Mesendoderm (in vitro differentiated cells): ENCODE measurements around the gene IGF2BP3.
A peak's percentile ranks its signal among the peaks of the same experiment; 100 is the strongest.
"Not testable (repeated sequence)": the region's sequence is repeated elsewhere in the genome, so short reads cannot be mapped to it uniquely, and the experiment has no call there.

Experiments used
- DNase-seq: peaks from one replicate; pipeline ENCODE4 v3.0.0; 2013
- H2AK5ac ChIP-seq: 2 replicates; pipeline ENCODE4 v1.6.1; 2013; ENCODE audit warnings: low read length, inconsistent platforms
- H2BK120ac ChIP-seq: 2 replicates; pipeline ENCODE4 v1.6.1; 2013; ENCODE audit warnings: low read depth, mild to moderate bottlenecking, low read length, moderate library complexity, mixed read lengths
- H2BK15ac ChIP-seq: replicated peaks from 2 replicates; pipeline ENCODE4 v1.6.1; 2013; ENCODE audit warnings: low read depth, mild to moderate bottlenecking, moderate library complexity
- H2BK5ac ChIP-seq: 2 replicates; pipeline ENCODE4 v1.6.1; 2013; ENCODE audit warnings: low read length, inconsistent platforms
- H3K18ac ChIP-seq: 2 replicates; pipeline ENCODE4 v1.6.1; 2013; ENCODE audit warnings: mild to moderate bottlenecking, low read length, mixed read lengths
- H3K23ac ChIP-seq: one replicate; pipeline ENCODE4 v1.6.1; 2013; ENCODE audit warnings: low read length
- H3K27ac ChIP-seq: 2 replicates; pipeline ENCODE4 v1.5.1; 2013; ENCODE audit warnings: low read depth, mild to moderate bottlenecking, inconsistent platforms, low read length, moderate library complexity
- H3K27me3 ChIP-seq: 2 replicates; pipeline ENCODE4 v1.6.1; 2013; ENCODE audit warnings: low read length, control low read depth, mild to moderate bottlenecking, inconsistent platforms; ENCODE audit not compliant: insufficient read depth, poor library complexity
- H3K36me3 ChIP-seq: 2 replicates; pipeline ENCODE4 v1.6.1; 2013; ENCODE audit warnings: low read length, inconsistent platforms; ENCODE audit not compliant: control insufficient read depth, insufficient read depth
- H3K4ac ChIP-seq: one replicate; pipeline ENCODE4 v1.6.1; 2013; ENCODE audit warnings: low read depth, mild to moderate bottlenecking, low read length, moderate library complexity
- H3K4me1 ChIP-seq: 2 replicates; pipeline ENCODE4 v1.6.1; 2013; ENCODE audit warnings: low read depth, low read length, inconsistent platforms; ENCODE audit not compliant: control insufficient read depth
- H3K4me2 ChIP-seq: 2 replicates; pipeline ENCODE4 v1.6.1; 2013; ENCODE audit warnings: low read length
- H3K4me3 ChIP-seq: 2 replicates; pipeline ENCODE4 v1.5.1; 2013; ENCODE audit warnings: mild to moderate bottlenecking, low read length
- H3K56ac ChIP-seq: one replicate; pipeline ENCODE4 v1.6.1; 2013; ENCODE audit warnings: low read length
- H3K79me1 ChIP-seq: 2 replicates; pipeline ENCODE4 v1.6.1; 2013; ENCODE audit warnings: low read length, inconsistent platforms
- H3K79me2 ChIP-seq: 2 replicates; pipeline ENCODE4 v1.6.1; 2013; ENCODE audit warnings: mild to moderate bottlenecking, low read length; ENCODE audit not compliant: control insufficient read depth, insufficient read depth
- H3K9ac ChIP-seq: 2 replicates; pipeline ENCODE4 v1.6.1; 2013; ENCODE audit warnings: low read length, inconsistent platforms
- H4K5ac ChIP-seq: one replicate; pipeline ENCODE4 v1.6.1; 2013; ENCODE audit warnings: low read length
- H4K8ac ChIP-seq: one replicate; pipeline ENCODE4 v1.6.1; 2013; ENCODE audit warnings: low read depth, mild to moderate bottlenecking, control low read depth, low read length, moderate library complexity
- WGBS: extraction: QIAGEN DNeasy Blood & Tissue Kit; methylation state at CpG from one replicate; pipeline ENCODE4 v1.1.7; 2013; ENCODE audit warnings: low lambda C conversion rate, missing lambda C conversion rate; ENCODE audit not compliant: insufficient coverage; ENCODE audit errors: extremely low coverage; 5-methylcytosine and 5-hydroxymethylcytosine counted together

The IGF2BP3 gene

GRCh38 chr7:23490357-23491135 is 20.3 kb upstream of the IGF2BP3 start:
- WGBS = no CpG with 5 or more reads among the region's 56 CpGs
- Histone ChIP-seq H4K8ac (no peak overlapping the region), H2AK5ac (no peak overlapping the region), H3K56ac (no peak overlapping the region), H3K36me3 (no peaks in the 10 kb centered on the region), H3K18ac (no peak overlapping the region), H3K27me3 (no peaks in the 10 kb centered on the region), H3K23ac (no peak overlapping the region), H2BK15ac (no peak overlapping the region), H3K79me1 (no peaks in the 10 kb centered on the region), H2BK5ac (no peak overlapping the region), H3K27ac (no peak overlapping the region), H3K4ac (no peak overlapping the region), H3K4me1 (peaks cover 2% of the 10 kb centered on the region), H3K4me2 (no peak overlapping the region), H3K79me2 (no peaks in the 10 kb centered on the region), H2BK120ac (no peak overlapping the region), H3K4me3 (no peak overlapping the region), H4K5ac (no peak overlapping the region), H3K9ac (no peak overlapping the region)
- no peak for DNase-seq

- not testable (repeated sequence) for H3K4me3 ChIP-seq, H3K4me2 ChIP-seq, H3K79me2 ChIP-seq, H4K5ac ChIP-seq, H3K18ac ChIP-seq, H2AK5ac ChIP-seq, H2BK15ac ChIP-seq, H3K23ac ChIP-seq, H2BK5ac ChIP-seq, H3K9ac ChIP-seq, H3K36me3 ChIP-seq, H3K4me1 ChIP-seq, DNase-seq, H3K79me1 ChIP-seq, H4K8ac ChIP-seq, H3K27me3 ChIP-seq, H2BK120ac ChIP-seq, H3K4ac ChIP-seq, H3K27ac ChIP-seq, H3K56ac ChIP-seq
- WGBS = 100% methylated on average over 8 of the region's 13 CpGs
These were observed 18.4 kb upstream of the IGF2BP3 start for GRCh38 chr7:23488714-23489113.

- Histone ChIP-seq H3K56ac (no peak overlapping the region), H3K4me2 (no peak overlapping the region), H2BK120ac (no peak overlapping the region), H3K27me3 (no peaks in the 10 kb centered on the region), H3K4ac (no peak overlapping the region), H4K5ac (no peak overlapping the region), H4K8ac (no peak overlapping the region), H3K4me1 (peaks cover 2% of the 10 kb centered on the region), H3K79me1 (no peaks in the 10 kb centered on the region), H2AK5ac (no peak overlapping the region), H3K36me3 (no peaks in the 10 kb centered on the region), H3K79me2 (no peaks in the 10 kb centered on the region), H2BK5ac (no peak overlapping the region), H3K23ac (no peak overlapping the region), H3K9ac (no peak overlapping the region), H2BK15ac (no peak overlapping the region), H3K27ac (no peak overlapping the region), H3K4me3 (no peak overlapping the region), H3K18ac (no peak overlapping the region)
- DNase-seq = no peak
- no CpG with 5 or more reads among the region's 4 CpGs for WGBS
These were observed 17.4 kb upstream of the IGF2BP3 start for GRCh38 chr7:23487670-23488069.

GRCh38 chr7:23486002-23486773 is 15.9 kb upstream of the IGF2BP3 start:
- WGBS = no CpG with 5 or more reads among the region's 13 CpGs
- H3K36me3 ChIP-seq = no peaks in the 10 kb centered on the region
- H3K23ac ChIP-seq = no peak overlapping the region
- H3K27ac ChIP-seq = peak overlapping the region; percentile 55
- no peak overlapping the region for H2BK15ac ChIP-seq
- H2BK5ac ChIP-seq = no peak overlapping the region
- H4K8ac ChIP-seq = no peak overlapping the region
- no peak overlapping the region for H3K4me2 ChIP-seq
- peak overlapping the region; percentile 73 for H3K56ac ChIP-seq
- H3K27me3 ChIP-seq = no peaks in the 10 kb centered on the region
- H2AK5ac ChIP-seq = no peak overlapping the region
- H3K79me2 ChIP-seq = no peaks in the 10 kb centered on the region
- H2BK120ac ChIP-seq = no peak overlapping the region
- H3K4me1 ChIP-seq = peaks cover 2% of the 10 kb centered on the region
- no peaks in the 10 kb centered on the region for H3K79me1 ChIP-seq
- no peak overlapping the region for H3K4me3 ChIP-seq
- H4K5ac ChIP-seq = no peak overlapping the region
- peak overlapping the region; percentile 55 for H3K4ac ChIP-seq
- peak; percentile 78 for DNase-seq
- H3K9ac ChIP-seq = peak overlapping the region; percentile 42
- H3K18ac ChIP-seq = no peak overlapping the region

GRCh38 chr7:23482686-23483085 is 12.4 kb upstream of the IGF2BP3 start:
- no peak overlapping the region for H3K56ac ChIP-seq
- no peak overlapping the region for H4K5ac ChIP-seq
- no peak overlapping the region for H2BK120ac ChIP-seq
- no peak overlapping the region for H2BK5ac ChIP-seq
- no CpG with 5 or more reads among the region's 4 CpGs for WGBS
- no peak overlapping the region for H2AK5ac ChIP-seq
- no peak overlapping the region for H3K9ac ChIP-seq
- no peaks in the 10 kb centered on the region for H3K36me3 ChIP-seq
- H3K79me1 ChIP-seq = no peaks in the 10 kb centered on the region
- H3K4me3 ChIP-seq = no peak overlapping the region
- H3K27ac ChIP-seq = no peak overlapping the region
- no peak overlapping the region for H3K23ac ChIP-seq
- no peak overlapping the region for H3K18ac ChIP-seq
- H3K79me2 ChIP-seq = peaks cover 3% of the 10 kb centered on the region
- no peak overlapping the region for H2BK15ac ChIP-seq
- DNase-seq = no peak
- H3K27me3 ChIP-seq = no peaks in the 10 kb centered on the region
- H3K4me2 ChIP-seq = no peak overlapping the region
- peaks cover 2% of the 10 kb centered on the region for H3K4me1 ChIP-seq
- H4K8ac ChIP-seq = no peak overlapping the region
- no peak overlapping the region for H3K4ac ChIP-seq
